ENCODE data around the gene PTPRN2. TPM values are rescaled to one million over a fixed set of nuclear protein-coding genes. Genes with fewer than 3 reads are reported as not detected.
A peak's percentile ranks its signal among the peaks of the same experiment; 100 is the strongest.
"Not testable (repeated sequence)": the region's sequence is repeated elsewhere in the genome, so short reads cannot be mapped to it uniquely, and the experiment has no call there.

PTPRN2 gene
- total RNA-seq, 1 donor from 2014 or later: 2.4 TPM

GRCh38 chr7:158421361-158421760, 166.3 kb downstream of the PTPRN2 start:
- no peak for DNase-seq (ENCODE audit: low read depth in 2 of 2)

- no peak for DNase-seq (ENCODE audit: low read depth in 2 of 2)
Observed at GRCh38 chr7:158420591-158421340, 166.9 kb downstream of the PTPRN2 start.

GRCh38 chr7:158419238-158419785, 168.3 kb downstream of the PTPRN2 start:
- DNase-seq (ENCODE audit: low read depth in 2 of 2): no peak

GRCh38 chr7:158418395-158418794, 169.2 kb downstream of the PTPRN2 start:
- not testable (repeated sequence) for DNase-seq (ENCODE audit: low read depth in 2 of 2)

- peak in 1 of 2 donors; percentile 13 for DNase-seq (ENCODE audit: low read depth in 2 of 2)
Observed at GRCh38 chr7:158416283-158416933, 171.2 kb downstream of the PTPRN2 start.

- no peak for DNase-seq (ENCODE audit: low read depth in 2 of 2)
Observed at GRCh38 chr7:158415316-158415715, 172.3 kb downstream of the PTPRN2 start.

- no peak for DNase-seq (ENCODE audit: low read depth in 2 of 2)
Observed at GRCh38 chr7:158414486-158414961, 173.1 kb downstream of the PTPRN2 start.

GRCh38 chr7:158414002-158414401, 173.6 kb downstream of the PTPRN2 start:
- DNase-seq (ENCODE audit: low read depth in 2 of 2): no peak

GRCh38 chr7:158411232-158411950, 176.2 kb downstream of the PTPRN2 start:
- DNase-seq (ENCODE audit: low read depth in 2 of 2): no peak

- DNase-seq (ENCODE audit: low read depth in 2 of 2): no peak
Observed at GRCh38 chr7:158410720-158411119, 176.9 kb downstream of the PTPRN2 start.

- DNase-seq (ENCODE audit: low read depth in 2 of 2): no peak
Observed at GRCh38 chr7:158409816-158410330, 177.8 kb downstream of the PTPRN2 start.

- DNase-seq (ENCODE audit: low read depth in 2 of 2): no peak
Observed at GRCh38 chr7:158409120-158409519, 178.5 kb downstream of the PTPRN2 start.

- no peak for DNase-seq (ENCODE audit: low read depth in 2 of 2)
Observed at GRCh38 chr7:158408318-158408920, 179.2 kb downstream of the PTPRN2 start.

- peak; percentile 4 to 23 for DNase-seq (ENCODE audit: low read depth in 2 of 2)
Observed at GRCh38 chr7:158407581-158408317, 179.9 kb downstream of the PTPRN2 start.

GRCh38 chr7:158406801-158407200, 180.8 kb downstream of the PTPRN2 start:
- no peak for DNase-seq (ENCODE audit: low read depth in 2 of 2)

GRCh38 chr7:158406364-158406763, 181.3 kb downstream of the PTPRN2 start:
- no peak for DNase-seq (ENCODE audit: low read depth in 2 of 2)

GRCh38 chr7:158405771-158406170, 181.9 kb downstream of the PTPRN2 start:
- not testable (repeated sequence) for DNase-seq (ENCODE audit: low read depth in 2 of 2)

- DNase-seq (ENCODE audit: low read depth in 2 of 2): no peak
Observed at GRCh38 chr7:158405324-158405723, 182.3 kb downstream of the PTPRN2 start.

GRCh38 chr7:158404031-158404761, 183.4 kb downstream of the PTPRN2 start:
- DNase-seq (ENCODE audit: low read depth in 2 of 2): no peak
